ENCODE data around the gene C1R.

The C1R gene

DNA sequence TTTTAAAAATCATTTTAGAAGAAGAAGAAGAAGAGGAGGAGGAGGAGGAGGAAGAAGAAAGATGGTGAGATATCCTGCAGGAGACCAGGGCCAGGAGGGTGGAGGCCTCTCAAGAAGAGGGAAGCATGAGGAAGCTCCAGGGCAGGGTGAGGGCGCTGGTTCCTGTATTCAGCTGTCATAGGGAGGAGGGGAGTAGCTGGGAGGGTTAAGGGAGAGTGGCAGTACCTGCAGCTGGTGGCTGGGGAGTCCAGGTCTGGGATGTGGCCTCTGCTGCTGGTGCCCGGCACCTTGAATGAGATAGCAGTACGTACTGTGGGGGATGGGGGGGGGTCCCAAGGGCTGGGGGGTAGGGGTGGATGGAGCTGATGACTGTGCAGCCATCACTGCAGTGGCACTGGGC is 26.6 kb upstream of the C1R start:
- H2AFZ ChIP-seq (ENCODE audit: low read depth, low read length, severe bottlenecking) = no peak overlapping the region
- H3K4me2 ChIP-seq (ENCODE audit: low read depth, low read length, poor library complexity, severe bottlenecking) = no peak overlapping the region

DNA sequence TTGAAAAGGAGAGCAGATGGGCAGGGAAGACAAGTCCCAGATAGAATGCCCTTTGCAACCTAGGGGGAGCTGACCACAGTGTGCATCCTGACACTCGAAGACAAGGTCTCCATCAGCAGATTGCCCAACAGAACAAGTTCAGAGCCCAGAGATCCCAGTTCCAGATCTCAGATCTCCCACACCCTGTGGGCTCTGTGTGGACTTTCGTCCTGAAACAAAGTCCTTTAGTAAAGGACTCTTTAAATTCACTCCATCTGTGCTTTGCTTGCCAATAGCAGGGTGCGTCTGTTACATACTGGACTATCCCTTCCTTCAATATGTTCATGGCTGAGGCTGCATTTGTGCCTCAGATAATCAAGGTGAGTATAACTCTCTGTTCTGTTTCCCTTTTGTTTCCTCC is 25.4 kb upstream of the C1R start:
- H3F3A ChIP-seq (ENCODE audit: insufficient read depth) = no peaks in the 10 kb centered on the region
- no peak overlapping the region for H3K4me3 ChIP-seq (ENCODE audit: insufficient read depth, low read length, poor library complexity, severe bottlenecking)
- no peak overlapping the region for H3K4me2 ChIP-seq (ENCODE audit: low read depth, low read length, poor library complexity, severe bottlenecking)
- no peaks in the 10 kb centered on the region for H3K36me3 ChIP-seq (ENCODE audit: low read length)
- no peak overlapping the region for H3K9ac ChIP-seq (ENCODE audit: low read length)
- no peaks in the 10 kb centered on the region for H3K9me3 ChIP-seq (ENCODE audit: insufficient read depth, low read length)
- H3K79me2 ChIP-seq (ENCODE audit: insufficient read depth, low read length) = no peaks in the 10 kb centered on the region
- H4K20me1 ChIP-seq (ENCODE audit: low read depth, low read length) = no peaks in the 10 kb centered on the region
- no peak overlapping the region for H3K27ac ChIP-seq (ENCODE audit: low read depth, low read length)
- no peaks in the 10 kb centered on the region for H3K9me2 ChIP-seq (replicated peaks; ENCODE audit: insufficient read depth, low read length)
- TF ChIP-seq, protein P1, sequence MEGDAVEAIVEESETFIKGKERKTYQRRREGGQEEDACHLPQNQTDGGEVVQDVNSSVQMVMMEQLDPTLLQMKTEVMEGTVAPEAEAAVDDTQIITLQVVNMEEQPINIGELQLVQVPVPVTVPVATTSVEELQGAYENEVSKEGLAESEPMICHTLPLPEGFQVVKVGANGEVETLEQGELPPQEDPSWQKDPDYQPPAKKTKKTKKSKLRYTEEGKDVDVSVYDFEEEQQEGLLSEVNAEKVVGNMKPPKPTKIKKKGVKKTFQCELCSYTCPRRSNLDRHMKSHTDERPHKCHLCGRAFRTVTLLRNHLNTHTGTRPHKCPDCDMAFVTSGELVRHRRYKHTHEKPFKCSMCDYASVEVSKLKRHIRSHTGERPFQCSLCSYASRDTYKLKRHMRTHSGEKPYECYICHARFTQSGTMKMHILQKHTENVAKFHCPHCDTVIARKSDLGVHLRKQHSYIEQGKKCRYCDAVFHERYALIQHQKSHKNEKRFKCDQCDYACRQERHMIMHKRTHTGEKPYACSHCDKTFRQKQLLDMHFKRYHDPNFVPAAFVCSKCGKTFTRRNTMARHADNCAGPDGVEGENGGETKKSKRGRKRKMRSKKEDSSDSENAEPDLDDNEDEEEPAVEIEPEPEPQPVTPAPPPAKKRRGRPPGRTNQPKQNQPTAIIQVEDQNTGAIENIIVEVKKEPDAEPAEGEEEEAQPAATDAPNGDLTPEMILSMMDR (IDR thresholded peaks at IDR 0.05; ENCODE audit: insufficient read depth, low read length, poor library complexity, severe bottlenecking) = no peak
- TF ChIP-seq EZH2phosphoT487 (conservative IDR thresholded peaks at IDR 0.05; ENCODE audit: low read length) = no peak
- H2AFZ ChIP-seq (ENCODE audit: low read depth, low read length, severe bottlenecking) = no peak overlapping the region
- H3K27me3 ChIP-seq (ENCODE audit: low read length) = no peaks in the 10 kb centered on the region

More for the DNA sequence above, 26.6 kb upstream of the C1R start:
- H3K9me2 ChIP-seq (replicated peaks; ENCODE audit: insufficient read depth, low read length) = no peaks in the 10 kb centered on the region
- no peaks in the 10 kb centered on the region for H3K9me3 ChIP-seq (ENCODE audit: insufficient read depth, low read length)
- H3K27ac ChIP-seq (ENCODE audit: low read depth, low read length) = no peak overlapping the region
- H3K79me2 ChIP-seq (ENCODE audit: insufficient read depth, low read length) = no peaks in the 10 kb centered on the region
- H3F3A ChIP-seq (ENCODE audit: insufficient read depth) = no peaks in the 10 kb centered on the region
- H4K20me1 ChIP-seq (ENCODE audit: low read depth, low read length) = no peaks in the 10 kb centered on the region
- no peaks in the 10 kb centered on the region for H3K36me3 ChIP-seq (ENCODE audit: low read length)
- H3K27me3 ChIP-seq (ENCODE audit: low read length) = no peaks in the 10 kb centered on the region
- no peak overlapping the region for H3K4me3 ChIP-seq (ENCODE audit: insufficient read depth, low read length, poor library complexity, severe bottlenecking)
- H3K9ac ChIP-seq (ENCODE audit: low read length) = no peak overlapping the region
- TF ChIP-seq, protein P1 (IDR thresholded peaks at IDR 0.05; ENCODE audit: insufficient read depth, low read length, poor library complexity, severe bottlenecking) = no peak
- no peak for TF ChIP-seq EZH2phosphoT487 (conservative IDR thresholded peaks at IDR 0.05; ENCODE audit: low read length)

DNA sequence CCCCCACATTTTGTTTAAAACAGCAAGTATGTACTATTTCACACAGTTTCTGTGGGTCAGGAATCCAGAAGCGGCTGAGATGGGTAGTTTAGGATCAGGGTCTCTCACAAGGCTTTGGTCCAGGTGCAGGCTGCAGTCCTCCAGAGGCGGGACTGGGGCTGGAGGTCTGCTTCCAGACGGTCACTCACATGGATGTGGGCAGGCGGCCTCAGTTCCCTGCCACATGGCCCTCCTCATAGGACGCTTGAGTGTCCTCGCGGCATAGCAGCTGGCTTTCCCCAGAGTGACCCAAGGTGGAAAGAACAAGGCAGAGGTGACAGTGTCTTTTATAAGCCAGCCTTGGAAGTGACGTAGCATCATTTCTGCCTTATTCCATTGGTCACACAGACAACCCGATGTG is 24.7 kb upstream of the C1R start:
- Histone ChIP-seq H4K20me1 (ENCODE audit: low read depth, low read length) (no peaks in the 10 kb centered on the region), H3K9ac (ENCODE audit: low read length) (no peak overlapping the region), H3K4me3 (ENCODE audit: insufficient read depth, low read length, poor library complexity, severe bottlenecking) (no peak overlapping the region), H3K27me3 (ENCODE audit: low read length) (no peaks in the 10 kb centered on the region), H3K9me2 (replicated peaks; ENCODE audit: insufficient read depth, low read length) (no peaks in the 10 kb centered on the region), H3K79me2 (ENCODE audit: insufficient read depth, low read length) (no peaks in the 10 kb centered on the region), H2AFZ (ENCODE audit: low read depth, low read length, severe bottlenecking) (no peak overlapping the region), H3F3A (ENCODE audit: insufficient read depth) (no peaks in the 10 kb centered on the region), H3K36me3 (ENCODE audit: low read length) (no peaks in the 10 kb centered on the region), H3K4me2 (ENCODE audit: low read depth, low read length, poor library complexity, severe bottlenecking) (no peak overlapping the region), H3K27ac (ENCODE audit: low read depth, low read length) (no peak overlapping the region), H3K9me3 (ENCODE audit: insufficient read depth, low read length) (no peaks in the 10 kb centered on the region)
- TF ChIP-seq, protein P1 (IDR thresholded peaks at IDR 0.05; ENCODE audit: insufficient read depth, low read length, poor library complexity, severe bottlenecking) = no peak
- TF ChIP-seq EZH2phosphoT487 (conservative IDR thresholded peaks at IDR 0.05; ENCODE audit: low read length) = no peak
